Stimulated activated naive CD8-positive, alpha-beta T cell treated with anti-CD3 and anti-CD28 coated beads, Interleukin-15, Interleukin-2, amounts not matched to agents 100 ng/mL and 50 ng/mL, for 24 hours (primary cell): ENCODE data around the gene ALKBH1.
"Not testable (repeated sequence)": the region's sequence is repeated elsewhere in the genome, so short reads cannot be mapped to it uniquely, and the experiment has no call there.

Source experiments
- H3K27ac Mint-ChIP-seq: one replicate; pipeline ENCODE4 v1.8.0; 2021; ENCODE audit warnings: mild to moderate bottlenecking, mixed read lengths
- H3K27me3 Mint-ChIP-seq: one replicate; pipeline ENCODE4 v1.8.0; 2021; ENCODE audit warnings: mixed read lengths
- H3K36me3 Mint-ChIP-seq: one replicate; pipeline ENCODE4 v1.8.0; 2021; ENCODE audit warnings: low read depth, mixed read lengths
- H3K4me1 Mint-ChIP-seq: one replicate; pipeline ENCODE4 v1.8.0; 2021; ENCODE audit warnings: low read depth, mixed read lengths
- H3K4me3 Mint-ChIP-seq: one replicate; pipeline ENCODE4 v1.8.0; 2021; ENCODE audit warnings: mild to moderate bottlenecking, mixed read lengths
- H3K9me3 Mint-ChIP-seq: one replicate; pipeline ENCODE4 v1.8.0; 2021; ENCODE audit warnings: mixed read lengths

Gene ALKBH1

GRCh38 chr14:77707724-77708408 lies at the start of gene ALKBH1, which contains the start of gene SLIRP:
Gene ALKBH1, minus strand, starts transcription at chr14:77708023. Its CDS starts 19 bp downstream, at chr14:77708004.
Gene SLIRP, plus strand, starts transcription at chr14:77708103. Its CDS starts 9 bp downstream, at chr14:77708112.
- H3K4me3 Mint-ChIP-seq = peak within 1 kb of the TSS; percentile 93
- H3K27ac Mint-ChIP-seq = peak within 1 kb of the TSS; percentile 94
- H3K4me1 Mint-ChIP-seq = peaks cover 47% of the 10 kb centered on the region
- H3K9me3 Mint-ChIP-seq = no peaks in the 10 kb centered on the region
- H3K27me3 Mint-ChIP-seq = no peaks in the 10 kb centered on the region
- H3K36me3 Mint-ChIP-seq = peaks cover 60% of the 10 kb centered on the region

GRCh38 chr14:77752799-77753516 lies 45.1 kb upstream of the ALKBH1 start:
- H3K27ac Mint-ChIP-seq = peak overlapping the region; percentile 26
- peaks cover 29% of the 10 kb centered on the region for H3K4me1 Mint-ChIP-seq
- no peak overlapping the region for H3K4me3 Mint-ChIP-seq
- H3K27me3 Mint-ChIP-seq = no peaks in the 10 kb centered on the region
- peaks cover 84% of the 10 kb centered on the region for H3K36me3 Mint-ChIP-seq
- H3K9me3 Mint-ChIP-seq = no peaks in the 10 kb centered on the region

GRCh38 chr14:77752266-77752665 lies 44.4 kb upstream of the ALKBH1 start:
- no peak overlapping the region for H3K4me3 Mint-ChIP-seq
- H3K27ac Mint-ChIP-seq = no peak overlapping the region
- peaks cover 80% of the 10 kb centered on the region for H3K36me3 Mint-ChIP-seq
- H3K9me3 Mint-ChIP-seq = no peaks in the 10 kb centered on the region
- H3K27me3 Mint-ChIP-seq = no peaks in the 10 kb centered on the region
- peaks cover 23% of the 10 kb centered on the region for H3K4me1 Mint-ChIP-seq

- not testable (repeated sequence) for H3K9me3 Mint-ChIP-seq, H3K4me3 Mint-ChIP-seq, H3K27me3 Mint-ChIP-seq, H3K27ac Mint-ChIP-seq
- Mint-ChIP-seq H3K36me3 (peaks cover 69% of the 10 kb centered on the region), H3K4me1 (peaks cover 21% of the 10 kb centered on the region)
These were observed 39.6 kb upstream of the ALKBH1 start for GRCh38 chr14:77747425-77747824.

- Mint-ChIP-seq H3K4me1 (peaks cover 32% of the 10 kb centered on the region), H3K4me3 (no peak overlapping the region), H3K27ac (no peak overlapping the region), H3K9me3 (no peaks in the 10 kb centered on the region), H3K27me3 (no peaks in the 10 kb centered on the region), H3K36me3 (peaks cover 68% of the 10 kb centered on the region)
These were observed 38.4 kb upstream of the ALKBH1 start for GRCh38 chr14:77746064-77746702.

GRCh38 chr14:77741438-77741837 lies 33.6 kb upstream of the ALKBH1 start:
- Mint-ChIP-seq H3K27ac (peak overlapping the region; percentile 57), H3K4me1 (peaks cover 59% of the 10 kb centered on the region), H3K9me3 (no peaks in the 10 kb centered on the region), H3K36me3 (peaks cover 64% of the 10 kb centered on the region), H3K27me3 (no peaks in the 10 kb centered on the region), H3K4me3 (no peak overlapping the region)

- H3K27me3 Mint-ChIP-seq = no peaks in the 10 kb centered on the region
- H3K27ac Mint-ChIP-seq = peak overlapping the region; percentile 23
- peaks cover 66% of the 10 kb centered on the region for H3K36me3 Mint-ChIP-seq
- H3K4me1 Mint-ChIP-seq = peaks cover 54% of the 10 kb centered on the region
- no peaks in the 10 kb centered on the region for H3K9me3 Mint-ChIP-seq
- H3K4me3 Mint-ChIP-seq = no peak overlapping the region
These were observed 30.9 kb upstream of the ALKBH1 start for GRCh38 chr14:77738559-77739250.

GRCh38 chr14:77730976-77731497 lies 23.2 kb upstream of the ALKBH1 start:
- peaks cover 84% of the 10 kb centered on the region for H3K36me3 Mint-ChIP-seq
- H3K27ac Mint-ChIP-seq = peak overlapping the region; percentile 39

GRCh38 chr14:77722301-77722700 lies 14.5 kb upstream of the ALKBH1 start:
- H3K9me3 Mint-ChIP-seq = no peaks in the 10 kb centered on the region
- peaks cover 77% of the 10 kb centered on the region for H3K36me3 Mint-ChIP-seq
- H3K4me3 Mint-ChIP-seq = no peak overlapping the region
- no peaks in the 10 kb centered on the region for H3K27me3 Mint-ChIP-seq
- no peak overlapping the region for H3K27ac Mint-ChIP-seq
- H3K4me1 Mint-ChIP-seq = no peaks in the 10 kb centered on the region

More at GRCh38 chr14:77730976-77731497, 23.2 kb upstream of the ALKBH1 start:
- Mint-ChIP-seq H3K4me1 (peaks cover 6% of the 10 kb centered on the region), H3K27me3 (no peaks in the 10 kb centered on the region), H3K9me3 (no peaks in the 10 kb centered on the region), H3K4me3 (no peak overlapping the region)

- no peak overlapping the region for H3K4me3 Mint-ChIP-seq
- peaks cover 72% of the 10 kb centered on the region for H3K36me3 Mint-ChIP-seq
- no peaks in the 10 kb centered on the region for H3K9me3 Mint-ChIP-seq
- peak overlapping the region; percentile 26 for H3K27ac Mint-ChIP-seq
- H3K27me3 Mint-ChIP-seq = no peaks in the 10 kb centered on the region
- H3K4me1 Mint-ChIP-seq = no peaks in the 10 kb centered on the region
These were observed 13.6 kb upstream of the ALKBH1 start for GRCh38 chr14:77721437-77721836.

- Mint-ChIP-seq H3K9me3 (no peaks in the 10 kb centered on the region), H3K36me3 (peaks cover 79% of the 10 kb centered on the region), H3K27ac (no peak overlapping the region)
These were observed 9.9 kb upstream of the ALKBH1 start for GRCh38 chr14:77717608-77718305.

GRCh38 chr14:77714926-77715325 lies 7.1 kb upstream of the ALKBH1 start:
- Mint-ChIP-seq H3K4me1 (peaks cover 29% of the 10 kb centered on the region), H3K9me3 (no peaks in the 10 kb centered on the region), H3K27me3 (no peaks in the 10 kb centered on the region), H3K36me3 (peaks cover 76% of the 10 kb centered on the region), H3K27ac (peak overlapping the region; percentile 83), H3K4me3 (peak overlapping the region; percentile 11)

More at GRCh38 chr14:77717608-77718305, 9.9 kb upstream of the ALKBH1 start:
- Mint-ChIP-seq H3K27me3 (no peaks in the 10 kb centered on the region), H3K4me3 (no peak overlapping the region), H3K4me1 (peaks cover 20% of the 10 kb centered on the region)

GRCh38 chr14:77710364-77710763 lies 2.5 kb upstream of the ALKBH1 start:
- H3K9me3 Mint-ChIP-seq = no peaks in the 10 kb centered on the region
- H3K27me3 Mint-ChIP-seq = no peaks in the 10 kb centered on the region
- H3K27ac Mint-ChIP-seq = peak overlapping the region; percentile 94
- peaks cover 56% of the 10 kb centered on the region for H3K4me1 Mint-ChIP-seq
- peak overlapping the region; percentile 93 for H3K4me3 Mint-ChIP-seq
- peaks cover 66% of the 10 kb centered on the region for H3K36me3 Mint-ChIP-seq

- peak overlapping the region; percentile 93 for H3K4me3 Mint-ChIP-seq
- peak overlapping the region; percentile 94 for H3K27ac Mint-ChIP-seq
- H3K36me3 Mint-ChIP-seq = peaks cover 61% of the 10 kb centered on the region
- H3K4me1 Mint-ChIP-seq = peaks cover 53% of the 10 kb centered on the region
- no peaks in the 10 kb centered on the region for H3K27me3 Mint-ChIP-seq
- H3K9me3 Mint-ChIP-seq = no peaks in the 10 kb centered on the region
These were observed 1.6 kb upstream of the ALKBH1 start for GRCh38 chr14:77709412-77709811.
